Effector memory CD4-positive, alpha-beta T cell (primary cell): ENCODE measurements around the gene OFD1.

Experiments
- DNase-seq, 3 donors: peaks; one replicate each; pipeline ENCODE4 v3.0.0-alpha.2; 2020
- H3K27ac ChIP-seq: 2 replicates; pipeline ENCODE4 v1.7.0; 2013; ENCODE audit warnings: mild to moderate bottlenecking, low read length, moderate library complexity; ENCODE audit not compliant: insufficient read depth, poor library complexity, severe bottlenecking
- H3K27me3 ChIP-seq: replicated peaks from 2 replicates; pipeline ENCODE4 v1.7.0; 2013; ENCODE audit warnings: mild to moderate bottlenecking, low read length; ENCODE audit not compliant: insufficient read depth, control insufficient read depth, poor library complexity, severe bottlenecking
- H3K36me3 ChIP-seq: 2 replicates; pipeline ENCODE4 v1.7.0; 2013; ENCODE audit warnings: mild to moderate bottlenecking, low read length, moderate library complexity; ENCODE audit not compliant: control insufficient read depth, insufficient read depth
- H3K4me1 ChIP-seq: 2 replicates; pipeline ENCODE4 v1.7.0; 2013; ENCODE audit warnings: low read length, mild to moderate bottlenecking; ENCODE audit not compliant: control insufficient read depth, insufficient read depth, poor library complexity, severe bottlenecking
- H3K4me3 ChIP-seq: 2 replicates; pipeline ENCODE4 v1.7.0; 2013; ENCODE audit warnings: low read length, low read depth, mild to moderate bottlenecking; ENCODE audit not compliant: insufficient read depth, poor library complexity, severe bottlenecking
- H3K9me3 ChIP-seq: 2 replicates; pipeline ENCODE4 v1.7.0; 2013; ENCODE audit warnings: mild to moderate bottlenecking, low read length, moderate library complexity; ENCODE audit not compliant: control insufficient read depth

OFD1 gene

DNA sequence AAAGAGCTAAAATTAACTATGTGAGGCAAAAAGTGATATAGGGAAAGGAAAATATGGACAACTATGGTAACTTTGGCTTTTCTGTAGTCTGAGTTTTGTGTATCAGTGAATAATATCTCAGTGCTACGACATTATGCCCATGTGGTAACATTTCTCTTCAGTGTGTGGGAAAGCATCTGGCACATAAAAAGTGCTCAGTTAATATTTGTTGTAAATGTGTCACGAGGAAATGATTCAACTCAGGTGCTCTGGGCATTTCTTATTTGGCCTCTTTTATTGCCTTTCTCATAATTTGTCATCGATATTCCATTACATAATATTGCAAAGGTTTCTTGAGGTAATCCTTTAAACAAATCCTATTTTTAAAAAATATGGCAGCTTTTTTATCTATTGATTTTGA, 17.6 kb downstream of the OFD1 start:
- H3K9me3 ChIP-seq = no peaks in the 10 kb centered on the region
- no peak overlapping the region for H3K27ac ChIP-seq
- no peak for DNase-seq
- H3K27me3 ChIP-seq = no peaks in the 10 kb centered on the region
- H3K36me3 ChIP-seq = peaks cover 25% of the 10 kb centered on the region
- no peaks in the 10 kb centered on the region for H3K4me1 ChIP-seq
- no peak overlapping the region for H3K4me3 ChIP-seq

DNA sequence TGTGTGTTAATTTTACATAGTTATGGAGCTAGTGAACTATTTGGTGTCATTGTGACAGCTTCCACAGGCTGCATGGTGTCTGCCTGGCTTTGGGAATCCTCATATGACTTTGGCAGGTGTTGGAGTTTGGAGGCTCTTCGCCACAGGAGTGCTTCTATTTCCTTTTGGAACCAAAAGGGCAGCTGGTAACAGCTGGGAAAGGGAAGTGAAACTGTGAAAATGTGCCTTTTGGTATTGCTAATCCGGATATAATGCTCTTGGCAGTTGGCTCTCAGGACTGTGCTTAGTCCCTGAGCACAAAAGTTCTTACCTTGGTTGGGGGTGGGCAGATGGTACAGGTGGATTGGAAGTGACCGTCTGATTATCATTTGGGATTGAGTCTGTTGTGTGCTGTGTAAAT, 18.1 kb downstream of the OFD1 start:
- Histone ChIP-seq H3K4me1 (no peaks in the 10 kb centered on the region), H3K27me3 (no peaks in the 10 kb centered on the region), H3K4me3 (no peak overlapping the region), H3K36me3 (peaks cover 30% of the 10 kb centered on the region), H3K9me3 (no peaks in the 10 kb centered on the region), H3K27ac (no peak overlapping the region)
- DNase-seq = no peak

DNA sequence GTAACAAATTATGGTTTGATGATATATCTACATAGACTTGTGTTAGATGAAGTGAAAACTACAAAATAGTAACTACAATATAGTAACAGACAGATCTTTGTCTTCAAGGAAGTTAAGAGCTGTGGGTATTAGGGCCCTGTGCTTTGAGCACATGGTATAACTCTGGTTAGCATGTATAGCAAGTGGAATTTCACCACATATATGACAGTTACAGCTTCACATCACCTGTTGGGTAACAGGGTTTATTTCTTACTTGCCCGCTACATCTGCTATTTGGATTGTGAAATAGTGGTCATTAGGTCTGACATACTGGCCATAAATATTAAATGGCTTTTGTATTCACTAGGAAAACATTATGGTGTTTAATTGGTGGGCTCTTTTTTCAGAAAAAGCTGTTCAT, 20.2 kb downstream of the OFD1 start:
- Histone ChIP-seq H3K4me1 (no peaks in the 10 kb centered on the region), H3K4me3 (no peak overlapping the region), H3K27ac (no peak overlapping the region), H3K27me3 (no peaks in the 10 kb centered on the region), H3K36me3 (peaks cover 46% of the 10 kb centered on the region), H3K9me3 (no peaks in the 10 kb centered on the region)
- DNase-seq = no peak

DNA sequence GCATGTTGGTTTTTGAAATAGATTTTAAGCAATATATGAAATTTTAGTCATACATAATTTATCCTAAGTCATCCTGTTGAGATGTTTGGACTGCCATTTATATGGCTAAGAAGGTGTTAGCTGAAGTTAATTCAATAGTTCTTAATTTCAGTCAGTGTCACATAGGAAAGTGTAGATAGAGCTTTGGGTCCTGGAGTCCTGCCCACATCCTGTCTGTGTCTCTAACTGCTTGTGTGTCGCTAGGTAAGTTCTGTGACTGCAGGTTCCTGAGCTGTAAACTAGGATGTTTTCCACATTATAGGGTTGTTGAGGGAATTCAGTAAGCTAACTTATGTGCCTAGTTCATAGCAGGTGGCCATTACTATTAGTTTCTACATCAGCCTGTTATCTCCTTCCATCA, 20.7 kb downstream of the OFD1 start:
- Histone ChIP-seq H3K27ac (no peak overlapping the region), H3K4me1 (no peaks in the 10 kb centered on the region), H3K36me3 (peaks cover 44% of the 10 kb centered on the region), H3K4me3 (no peak overlapping the region), H3K27me3 (no peaks in the 10 kb centered on the region), H3K9me3 (no peaks in the 10 kb centered on the region)
- no peak for DNase-seq

DNA sequence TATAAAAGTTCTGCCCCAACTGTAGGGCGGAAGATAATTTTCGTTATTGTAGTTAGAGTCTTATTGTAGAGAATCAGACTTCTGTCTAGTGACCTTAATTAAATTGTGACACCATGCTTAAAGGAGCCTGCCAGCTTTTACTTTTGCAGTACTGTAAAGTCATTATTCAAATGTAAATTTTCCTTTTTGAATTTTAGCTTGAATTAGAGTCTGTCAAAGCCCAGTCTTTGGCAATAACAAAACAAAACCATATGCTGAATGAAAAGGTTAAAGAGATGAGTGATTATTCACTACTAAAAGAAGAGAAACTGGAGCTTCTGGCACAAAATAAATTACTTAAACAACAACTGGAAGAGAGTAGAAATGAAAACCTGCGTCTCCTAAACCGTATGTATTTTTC, 21.8 kb downstream of the OFD1 start:
- no peaks in the 10 kb centered on the region for H3K4me1 ChIP-seq
- no peak overlapping the region for H3K27ac ChIP-seq
- no peak for DNase-seq
- no peak overlapping the region for H3K4me3 ChIP-seq
- H3K27me3 ChIP-seq = no peaks in the 10 kb centered on the region
- H3K36me3 ChIP-seq = peaks cover 49% of the 10 kb centered on the region
- no peaks in the 10 kb centered on the region for H3K9me3 ChIP-seq

DNA sequence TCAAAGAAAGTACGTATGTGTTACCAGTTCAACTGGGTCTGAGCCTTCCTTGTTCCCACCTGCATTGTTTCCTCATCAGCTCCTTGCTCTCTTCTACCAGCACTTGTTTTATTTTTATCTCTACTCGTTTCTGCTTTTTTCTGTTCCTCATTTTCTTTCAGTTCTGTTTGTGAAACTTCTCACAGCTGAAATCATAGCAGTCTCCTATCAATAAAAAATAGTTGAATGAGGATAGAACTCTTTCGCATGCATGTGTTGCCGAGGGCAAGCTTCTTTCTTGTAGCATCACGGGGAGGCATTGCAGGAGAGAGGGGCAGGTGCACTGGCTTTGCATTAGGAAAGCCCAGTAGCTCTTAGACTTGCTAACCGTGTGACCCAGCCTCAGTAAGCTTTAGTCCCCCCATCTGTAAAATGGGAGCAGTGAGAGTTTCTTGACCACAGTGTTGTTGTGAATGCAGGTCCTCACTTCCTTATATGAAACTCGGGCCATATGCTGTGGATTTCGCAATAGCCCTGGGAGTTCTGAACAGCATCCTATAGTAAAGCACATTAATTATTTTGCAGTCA, 24.7 kb downstream of the OFD1 start:
- Histone ChIP-seq H3K4me1 (no peaks in the 10 kb centered on the region), H3K27ac (no peak overlapping the region), H3K27me3 (no peaks in the 10 kb centered on the region), H3K9me3 (no peaks in the 10 kb centered on the region), H3K36me3 (peaks cover 52% of the 10 kb centered on the region), H3K4me3 (no peak overlapping the region)
- no peak for DNase-seq

DNA sequence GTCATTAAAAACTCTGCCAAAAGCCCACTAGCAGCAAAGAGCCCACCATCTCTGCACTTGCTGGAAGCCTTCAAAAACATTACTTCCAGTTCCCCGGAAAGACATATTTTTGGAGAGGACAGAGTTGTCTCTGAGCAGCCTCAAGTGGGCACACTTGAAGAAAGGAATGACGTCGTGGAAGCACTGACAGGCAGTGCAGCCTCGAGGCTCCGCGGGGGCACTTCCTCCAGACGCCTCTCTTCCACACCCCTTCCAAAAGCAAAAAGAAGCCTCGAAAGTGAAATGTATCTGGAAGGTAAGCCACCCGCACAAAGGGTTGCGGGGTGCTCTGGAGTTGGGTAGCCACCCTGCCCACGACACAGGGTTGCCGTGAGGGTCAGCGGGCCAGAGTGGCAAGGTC, 25.9 kb downstream of the OFD1 start:
- Histone ChIP-seq H3K4me3 (no peak overlapping the region), H3K4me1 (no peaks in the 10 kb centered on the region), H3K36me3 (peaks cover 56% of the 10 kb centered on the region), H3K9me3 (no peaks in the 10 kb centered on the region), H3K27ac (no peak overlapping the region), H3K27me3 (no peaks in the 10 kb centered on the region)
- DNase-seq = no peak

DNA sequence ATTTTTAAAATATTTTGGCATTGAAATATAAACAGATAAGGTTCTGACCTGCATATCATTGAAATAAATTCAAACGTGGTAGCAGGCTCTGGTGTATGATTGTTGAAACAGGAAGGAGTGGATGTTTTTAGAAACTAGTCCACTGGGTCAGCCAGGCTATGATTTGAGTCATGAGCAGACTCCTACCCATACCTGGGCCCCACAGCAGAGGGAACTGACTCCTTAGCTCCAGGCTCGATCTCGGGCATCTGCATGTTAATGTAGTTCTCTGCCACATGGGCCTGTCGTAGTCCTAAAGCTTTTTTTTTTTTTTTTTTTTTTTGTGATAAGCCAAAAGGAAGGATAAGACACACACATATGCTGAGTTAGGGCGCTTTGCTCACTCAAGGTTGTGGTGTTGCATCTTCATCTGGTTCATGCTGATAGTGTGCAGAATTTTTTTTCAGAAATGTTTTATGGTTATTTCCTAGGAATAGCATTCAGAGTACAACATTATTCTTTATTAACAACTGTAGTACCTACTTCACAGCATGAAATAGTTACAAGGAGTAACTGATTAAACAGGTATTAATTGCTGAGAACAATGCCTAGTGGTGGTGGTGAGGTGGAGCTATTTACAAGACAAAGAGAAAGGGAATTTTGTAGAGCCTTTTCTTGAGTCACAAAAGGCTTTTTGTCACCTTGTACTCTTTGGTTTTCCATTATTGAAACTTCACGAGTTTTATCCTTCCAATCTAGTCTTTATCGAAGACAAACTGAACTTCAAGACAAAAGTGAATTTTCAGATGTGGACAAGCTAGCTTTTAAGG, 27.3 kb downstream of the OFD1 start:
- Histone ChIP-seq H3K27me3 (no peaks in the 10 kb centered on the region), H3K27ac (no peak overlapping the region), H3K9me3 (no peaks in the 10 kb centered on the region), H3K4me1 (no peaks in the 10 kb centered on the region), H3K36me3 (peaks cover 60% of the 10 kb centered on the region), H3K4me3 (no peak overlapping the region)
- DNase-seq = no peak

DNA sequence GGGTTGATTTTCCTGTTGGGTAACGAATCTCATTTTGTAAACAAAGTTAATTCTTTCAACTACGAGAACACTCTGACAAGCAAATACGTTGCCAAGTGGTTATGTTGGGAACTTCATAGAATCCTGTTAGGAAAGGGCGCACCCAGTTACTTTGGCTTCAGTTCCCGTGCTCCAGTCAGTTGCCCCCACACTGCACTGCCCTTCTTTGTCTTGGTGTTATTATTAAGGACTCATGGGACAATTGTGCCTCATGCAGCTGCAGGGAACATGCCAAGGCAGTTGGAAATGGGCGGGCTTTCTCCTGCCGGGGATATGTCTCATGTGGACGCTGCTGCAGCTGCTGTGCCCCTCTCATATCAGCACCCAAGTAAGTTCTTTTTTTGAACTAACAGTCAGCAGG, 28.9 kb downstream of the OFD1 start:
- Histone ChIP-seq H3K4me3 (no peak overlapping the region), H3K27me3 (no peaks in the 10 kb centered on the region), H3K9me3 (no peaks in the 10 kb centered on the region), H3K36me3 (peaks cover 54% of the 10 kb centered on the region), H3K27ac (no peak overlapping the region), H3K4me1 (no peaks in the 10 kb centered on the region)
- no peak for DNase-seq

DNA sequence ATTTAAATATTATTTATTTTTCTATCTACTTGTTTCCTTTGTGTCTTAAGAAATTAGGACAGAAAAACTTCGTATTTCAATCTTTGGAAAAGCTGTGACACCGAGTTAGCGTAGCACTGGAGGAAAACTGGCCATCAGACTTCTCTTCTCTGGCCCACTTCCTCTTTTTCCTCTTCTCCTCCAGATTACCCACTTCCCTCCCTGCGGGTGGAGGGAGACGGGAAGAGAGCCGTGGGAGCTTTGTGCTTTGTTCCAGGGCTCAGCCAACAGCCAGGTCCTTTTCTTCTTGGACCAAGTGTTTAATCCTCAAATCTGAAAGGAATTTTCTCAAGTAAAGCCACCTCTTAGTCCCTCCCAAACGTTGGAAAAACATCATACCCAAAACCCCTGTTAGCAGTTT, 29.7 kb downstream of the OFD1 start:
- H3K4me3 ChIP-seq = no peak overlapping the region
- H3K36me3 ChIP-seq = peaks cover 46% of the 10 kb centered on the region
- no peaks in the 10 kb centered on the region for H3K27me3 ChIP-seq
- H3K9me3 ChIP-seq = no peaks in the 10 kb centered on the region
- H3K4me1 ChIP-seq = no peaks in the 10 kb centered on the region
- no peak for DNase-seq
- no peak overlapping the region for H3K27ac ChIP-seq
